Embryonic facial prominence (tissue), 1 donor: Measurements from ENCODE around the gene SGK1.
"Not testable (repeated sequence)": the region's sequence is repeated elsewhere in the genome, so short reads cannot be mapped to it uniquely, and the experiment has no call there.

Experiments used
- DNase-seq: peaks from one replicate; pipeline ENCODE4 v3.0.0-alpha.2; 2016; ENCODE audit errors: extremely low spot score

Gene SGK1

DNA sequence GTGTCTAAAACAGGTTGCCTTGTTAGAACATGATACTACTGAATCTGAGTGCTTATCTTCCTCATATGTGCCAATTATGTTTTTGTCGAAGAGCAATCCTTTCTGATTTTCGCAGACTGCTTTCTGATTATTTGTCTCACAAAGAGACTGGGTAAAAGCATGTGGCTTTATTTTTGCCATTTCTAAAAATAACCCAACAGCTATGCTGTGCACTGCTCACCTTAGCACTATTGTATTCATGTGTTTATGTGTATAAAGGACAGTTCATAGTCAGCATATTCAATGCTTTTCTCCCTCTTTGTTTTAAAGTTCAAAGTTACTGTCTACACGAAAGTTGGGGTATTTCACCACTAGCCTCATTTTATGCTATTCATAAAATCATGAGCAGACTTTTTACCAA lies 127.0 kb downstream of the SGK1 start:
- no peak for DNase-seq

DNA sequence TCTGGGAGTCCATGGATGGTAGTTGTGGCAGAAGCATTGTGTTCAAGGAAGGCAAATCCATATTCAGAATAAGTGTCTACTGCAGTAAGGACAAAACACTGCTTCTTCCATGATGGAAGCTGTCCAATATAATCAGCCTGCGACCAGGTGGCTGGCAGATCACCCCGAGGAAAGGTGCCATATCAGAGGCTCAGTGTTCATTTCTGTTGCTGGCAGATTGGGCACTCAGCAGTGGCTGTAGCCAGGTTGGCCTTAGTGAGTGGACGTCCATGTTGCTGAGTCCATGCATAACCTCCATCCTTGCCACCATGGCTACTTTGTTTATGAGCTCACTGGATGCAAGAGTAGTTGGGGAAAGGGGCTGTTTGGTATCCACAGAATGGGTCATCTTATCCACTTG lies 130.2 kb downstream of the SGK1 start:
- no peak for DNase-seq

DNA sequence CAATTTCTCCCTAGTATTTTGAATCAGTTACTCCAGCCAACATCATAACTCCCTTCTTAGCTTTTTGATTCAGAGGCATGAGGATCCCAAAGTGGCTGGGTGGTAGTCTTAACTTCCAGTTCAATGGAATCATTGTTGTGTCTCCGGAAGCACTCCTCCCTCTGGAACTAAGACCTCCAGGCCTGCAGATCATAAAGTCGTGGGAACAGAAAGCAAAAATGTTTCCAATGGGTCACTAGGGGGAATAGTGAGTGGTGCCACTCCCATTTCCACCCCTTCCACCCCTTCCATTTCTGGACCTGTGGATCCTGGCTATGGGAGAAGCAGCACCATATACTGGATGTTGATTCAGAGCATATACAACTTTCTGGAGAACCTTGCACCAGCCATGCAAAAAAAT lies 130.8 kb downstream of the SGK1 start:
- no peak for DNase-seq

DNA sequence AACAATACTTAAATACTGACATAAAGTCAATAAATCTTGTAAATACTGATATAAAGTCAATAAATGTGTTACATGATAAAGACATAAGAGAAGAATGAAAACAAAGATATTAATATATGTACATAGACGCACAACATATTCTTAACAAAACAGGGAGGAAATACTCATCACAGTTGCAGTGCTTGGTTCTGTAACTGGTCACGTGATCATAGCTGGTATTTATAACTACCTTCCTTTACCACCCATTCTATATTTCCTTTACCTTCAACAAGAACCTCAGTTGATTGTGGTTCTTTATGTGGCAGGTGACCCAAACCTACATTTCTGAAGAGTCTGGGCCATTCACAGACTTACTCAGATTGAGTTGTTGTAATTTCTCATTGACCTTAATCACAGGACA lies 131.6 kb downstream of the SGK1 start:
- no peak for DNase-seq

DNA sequence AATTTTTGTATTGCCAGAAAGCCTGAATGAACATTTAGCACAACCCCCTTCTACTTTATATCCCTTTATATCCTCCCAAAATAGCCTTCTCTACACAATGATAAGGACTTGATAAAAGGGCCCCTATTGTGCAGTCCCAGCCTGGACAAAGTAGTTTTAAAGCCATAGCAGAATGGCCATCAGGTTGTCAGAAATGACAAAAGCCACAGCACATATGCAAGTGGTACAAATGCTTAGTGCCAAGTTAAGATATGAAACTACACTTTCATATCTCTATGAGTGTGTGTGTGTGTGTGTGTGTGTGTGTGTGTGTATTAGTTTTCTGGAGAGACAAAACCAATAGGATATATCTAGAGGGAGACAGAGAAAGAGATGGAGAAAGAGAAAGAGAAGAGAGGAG lies 132.6 kb downstream of the SGK1 start:
- no peak for DNase-seq

DNA sequence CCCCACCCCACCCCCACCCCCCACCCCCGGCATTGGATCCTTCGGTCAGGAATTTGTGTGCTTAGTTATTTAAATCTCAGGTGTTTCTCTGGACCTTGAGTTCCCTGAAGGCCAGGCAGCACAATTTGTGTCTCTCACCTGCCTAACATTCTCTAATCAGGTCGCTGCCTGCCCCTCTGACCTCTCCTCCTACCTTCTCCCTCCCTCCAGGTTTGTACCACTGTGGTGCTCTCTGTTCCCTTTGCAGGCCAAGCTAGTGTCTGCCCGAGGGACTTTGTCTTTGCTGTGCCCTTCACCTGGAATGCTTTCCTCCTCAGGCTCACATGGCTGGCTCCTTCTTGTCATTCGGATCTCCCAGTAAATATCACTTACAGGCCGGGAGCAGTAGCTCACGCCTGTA lies 134.1 kb downstream of the SGK1 start:
- no peak for DNase-seq

DNA sequence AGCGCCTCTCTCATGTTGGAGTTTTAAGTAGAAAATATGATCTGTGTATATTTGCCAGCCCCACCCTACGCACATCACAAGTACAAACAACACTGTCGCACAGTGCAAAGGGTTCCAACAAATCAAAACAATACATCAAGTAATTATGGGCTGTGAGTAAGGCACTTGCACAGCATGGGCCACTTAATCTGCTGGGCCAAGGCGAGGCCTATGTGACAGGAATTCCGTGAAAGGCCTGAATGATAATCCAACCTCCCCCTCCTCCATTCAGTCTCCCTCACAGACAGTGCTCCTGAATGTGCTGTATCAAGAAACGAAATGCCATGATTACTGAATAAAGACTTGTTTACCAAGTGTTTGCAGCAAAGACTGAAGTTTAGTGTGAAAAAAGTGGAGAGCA lies 135.4 kb downstream of the SGK1 start:
- DNase-seq = no peak

DNA sequence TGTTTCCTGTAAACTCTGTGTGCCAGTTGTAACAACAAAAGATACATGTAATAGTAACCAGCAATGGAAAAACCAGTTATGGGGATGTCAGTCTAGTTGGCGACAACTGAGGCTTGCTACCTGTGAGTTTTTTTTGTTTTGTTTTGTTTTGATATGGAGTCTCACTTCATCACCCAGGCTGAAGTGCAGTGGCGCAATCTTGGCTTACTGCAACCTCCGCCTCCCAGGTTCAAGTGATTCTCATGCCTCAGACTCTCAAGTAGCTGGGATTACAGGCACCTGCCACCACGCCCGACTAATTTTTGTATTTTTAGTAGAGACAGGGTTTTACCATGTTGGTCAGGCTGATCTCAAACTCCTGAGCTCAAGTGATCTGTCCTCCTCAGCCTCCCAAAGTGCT lies 136.2 kb downstream of the SGK1 start:
- not testable (repeated sequence) for DNase-seq

DNA sequence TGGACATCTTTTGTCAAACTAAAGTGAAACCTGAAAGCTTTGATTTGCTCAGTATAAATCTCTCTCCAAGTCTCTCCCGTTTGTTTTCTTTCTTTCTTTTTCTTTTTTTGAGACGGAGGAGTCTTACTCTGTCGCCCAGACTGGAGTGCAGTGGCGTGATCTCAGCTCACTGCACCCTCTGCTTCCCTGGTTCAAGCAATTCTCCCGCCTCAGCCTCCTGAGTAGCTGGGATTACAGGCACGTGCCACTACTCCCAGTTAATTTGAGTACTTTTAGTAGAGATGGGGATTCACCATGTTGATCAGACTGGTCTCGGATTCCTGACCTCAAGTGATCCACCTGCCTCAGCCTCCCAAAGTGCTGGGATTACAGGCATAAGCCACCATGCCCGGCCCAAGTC lies 136.7 kb downstream of the SGK1 start:
- DNase-seq = not testable (repeated sequence)

DNA sequence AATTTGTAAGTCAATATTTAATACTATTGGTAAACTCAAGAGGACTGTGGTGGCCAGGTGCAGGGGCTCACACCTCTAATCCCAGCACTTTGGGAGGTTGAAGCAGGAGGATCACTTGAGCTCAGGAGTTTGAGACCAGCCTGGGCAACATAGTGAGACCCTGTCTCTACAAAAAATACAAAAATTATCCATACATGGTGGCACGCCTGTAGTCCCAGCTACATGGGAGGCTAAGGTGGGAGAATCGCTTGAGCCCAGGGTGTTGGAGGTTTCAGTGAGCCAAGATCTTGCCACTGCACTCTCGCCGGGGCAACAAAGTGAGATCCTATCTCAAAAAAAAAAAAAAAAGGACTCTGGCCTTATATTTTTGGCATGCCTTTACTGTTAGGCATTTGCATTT lies 137.4 kb downstream of the SGK1 start:
- DNase-seq = not testable (repeated sequence)

DNA sequence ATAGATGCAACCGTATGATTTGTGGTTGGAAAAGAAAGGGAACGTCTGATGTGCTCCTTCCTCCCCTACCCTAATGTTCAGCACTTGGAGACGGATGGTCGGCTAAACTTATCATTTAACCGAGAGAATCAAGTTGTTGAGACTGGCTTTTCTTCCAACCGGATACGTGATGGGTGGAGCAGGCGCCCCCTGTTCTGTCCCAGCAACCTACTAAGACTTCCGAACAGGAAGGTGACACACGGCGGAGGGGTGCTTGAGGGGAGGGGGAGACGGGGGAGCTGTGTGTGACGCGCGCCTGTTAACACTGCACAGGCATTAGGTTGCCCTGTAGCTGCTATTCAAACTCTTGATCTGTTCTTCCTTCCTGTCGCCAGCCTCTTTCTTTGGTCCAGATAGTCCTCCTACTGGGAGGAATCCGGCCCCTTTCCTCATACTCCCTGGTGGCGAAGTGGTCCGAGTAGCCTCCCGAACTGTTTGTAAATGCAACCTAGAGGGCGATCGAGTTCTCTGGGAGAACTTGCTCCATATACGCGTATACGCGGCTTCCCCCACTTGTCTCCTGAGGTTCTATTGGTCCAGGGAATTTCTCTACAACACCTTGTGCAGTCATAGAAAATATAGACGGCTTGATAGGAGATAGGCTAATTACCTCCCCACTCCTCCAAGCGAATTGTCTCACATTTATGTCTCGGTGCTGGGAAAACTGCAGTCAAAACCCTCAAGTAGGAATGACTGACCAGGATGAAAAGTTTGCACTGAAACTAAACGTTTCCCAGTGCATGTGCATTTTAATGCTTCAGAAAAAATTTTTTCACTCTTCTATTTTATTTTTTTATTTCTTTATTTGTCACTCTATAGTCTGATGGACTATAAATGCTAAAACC lies 139.5 kb downstream of the SGK1 start:
- DNase-seq = peak; percentile 76

DNA sequence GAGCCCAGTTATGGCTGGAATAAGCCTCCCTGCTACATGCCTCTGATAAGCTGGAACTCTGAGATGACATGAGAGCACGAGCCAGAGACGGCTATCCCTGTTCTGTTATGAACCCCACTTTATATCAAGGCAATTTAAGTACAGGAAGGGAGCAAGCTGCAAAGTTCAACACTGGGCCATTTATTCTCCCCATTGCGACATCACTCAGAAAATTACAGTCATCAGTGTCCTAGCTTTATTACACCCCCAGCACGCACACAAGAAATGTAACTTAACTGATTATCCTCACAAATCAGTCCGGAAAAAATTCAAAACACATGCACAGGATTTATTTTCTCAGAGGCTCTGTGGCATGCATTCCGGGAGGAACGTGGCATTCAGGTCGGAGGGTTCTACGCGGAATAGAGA lies 140.2 kb downstream of the SGK1 start:
- no peak for DNase-seq

DNA sequence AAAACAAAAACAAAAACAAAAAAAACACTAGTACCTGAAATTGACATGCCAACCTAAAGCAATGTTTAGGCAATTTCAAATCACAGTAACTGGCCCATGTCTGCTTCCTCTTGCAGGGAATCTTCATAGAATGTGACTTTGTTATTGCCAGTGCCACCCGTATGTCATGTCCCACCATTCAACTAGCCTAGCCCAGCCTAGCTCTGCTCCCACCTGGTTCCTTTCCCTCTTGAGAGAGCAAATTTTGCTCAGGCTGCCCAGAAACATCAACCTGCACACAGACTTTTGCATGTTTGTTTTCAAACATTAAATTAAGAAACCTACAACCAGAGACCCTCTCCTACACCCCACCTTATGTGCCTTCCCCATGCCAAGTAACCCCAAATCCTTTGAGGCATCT lies 140.7 kb downstream of the SGK1 start:
- no peak for DNase-seq

DNA sequence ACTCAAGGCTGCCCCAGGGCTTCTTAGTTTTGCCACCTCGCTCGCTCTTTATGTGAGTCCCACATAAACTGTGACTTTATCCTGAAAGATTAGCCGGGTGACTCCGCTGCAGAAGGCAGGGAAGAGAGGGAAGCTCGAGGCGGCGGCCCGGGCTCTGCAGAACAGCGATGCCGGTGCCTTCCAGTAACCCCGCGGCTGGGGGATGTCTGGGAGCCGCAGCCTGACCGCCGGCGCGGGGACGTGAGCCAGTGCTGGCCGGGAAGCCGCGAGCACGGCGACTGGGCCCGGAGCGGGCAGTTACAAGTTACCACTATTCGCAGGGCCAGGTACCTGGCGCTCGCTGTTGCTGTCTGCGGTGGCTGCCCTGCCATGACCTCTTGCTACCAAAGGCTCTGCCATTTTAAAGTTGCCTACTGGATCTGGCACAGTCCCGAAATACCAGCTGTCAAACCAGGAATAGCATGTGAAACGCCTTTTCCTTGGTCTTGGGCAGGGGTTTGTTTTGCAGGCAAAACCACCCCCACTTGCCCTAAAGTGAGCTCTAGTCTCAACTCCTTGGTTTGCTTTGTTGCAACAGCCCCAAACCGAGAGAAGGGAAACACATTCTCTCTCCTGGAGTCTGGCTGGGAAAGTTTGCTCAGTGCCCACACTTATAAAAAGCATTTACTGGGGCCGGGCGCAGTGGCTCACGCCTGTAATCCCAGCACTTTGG lies 141.5 kb downstream of the SGK1 start:
- DNase-seq = no peak

DNA sequence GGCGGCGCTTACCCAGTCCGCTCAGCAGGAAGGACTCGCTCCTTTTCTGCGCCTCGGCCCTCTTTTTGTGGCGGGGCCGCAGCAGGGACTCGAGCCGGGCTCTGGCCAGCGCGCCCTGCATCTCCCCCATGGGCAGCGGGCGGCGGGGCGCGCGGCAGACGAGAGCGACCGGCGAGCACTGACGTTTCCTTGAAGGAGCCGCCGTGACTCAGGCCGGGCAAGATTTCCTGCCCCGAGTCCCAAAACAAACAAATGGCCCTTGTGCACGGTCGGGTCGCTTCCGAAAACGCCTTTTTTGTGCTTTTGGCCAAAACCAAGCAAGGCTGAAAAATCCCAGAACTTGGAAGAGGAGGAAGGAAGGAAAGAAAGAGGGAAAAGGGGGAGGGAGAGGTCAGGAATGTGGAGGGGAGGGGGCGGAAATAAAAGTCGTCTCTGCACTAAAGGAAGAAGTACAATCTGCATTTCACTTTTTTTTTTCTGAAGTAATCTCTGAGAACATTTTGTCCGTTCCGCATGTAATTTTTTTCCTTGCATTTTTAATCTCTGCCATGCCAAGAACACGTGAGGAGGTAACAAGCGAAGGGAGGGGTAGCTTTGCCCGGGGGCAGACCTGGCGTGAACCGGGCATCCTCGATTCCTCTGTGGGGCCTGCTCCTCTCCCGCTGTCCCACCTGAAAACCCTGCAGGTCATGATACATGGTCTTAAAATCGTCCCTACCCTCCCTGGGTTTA lies 142.2 kb downstream of the SGK1 start:
- DNase-seq = no peak

DNA sequence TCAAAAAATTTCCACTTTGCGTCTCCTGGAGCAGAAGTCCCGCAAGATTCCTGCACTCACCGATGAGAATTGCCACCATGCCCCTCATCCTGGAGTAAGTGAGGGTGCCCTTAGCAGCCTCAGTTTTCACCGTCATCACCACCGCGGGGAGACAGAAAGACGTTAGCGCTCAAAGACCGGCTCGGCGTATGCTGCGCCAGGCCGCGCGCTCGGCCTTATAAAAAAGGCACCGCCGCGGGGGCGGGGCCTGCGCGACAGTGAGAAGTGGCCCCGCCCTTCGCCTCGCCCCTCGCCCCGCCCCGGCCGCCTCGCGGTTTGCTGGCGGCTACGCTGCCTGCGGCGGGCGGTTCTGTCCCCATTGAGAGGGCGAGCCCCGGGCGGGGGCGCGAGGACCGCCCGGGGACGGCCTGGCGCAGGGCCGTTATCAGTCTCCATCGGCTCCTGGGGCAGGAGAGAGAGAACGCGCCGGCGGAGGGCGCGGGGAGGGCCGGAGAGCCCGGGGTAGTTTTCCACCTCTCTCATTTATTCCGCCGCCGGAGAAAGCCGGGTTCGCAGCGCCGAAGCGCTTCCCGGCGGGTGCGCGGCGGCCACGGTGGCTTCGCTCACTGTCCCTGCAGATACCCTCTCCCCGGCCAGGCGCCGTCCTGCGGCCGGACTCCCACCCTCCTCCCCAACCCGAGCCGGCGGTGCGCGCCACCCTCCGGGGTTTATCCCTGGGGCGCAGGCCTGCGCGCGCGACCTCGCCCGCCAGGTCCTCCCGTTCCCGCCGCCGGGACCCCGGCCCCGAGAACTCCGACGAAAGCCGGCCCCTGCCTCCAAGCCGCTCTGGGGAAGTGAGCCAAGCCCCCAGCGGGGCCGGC lies 143.0 kb downstream of the SGK1 start:
- DNase-seq = peak; percentile 72

DNA sequence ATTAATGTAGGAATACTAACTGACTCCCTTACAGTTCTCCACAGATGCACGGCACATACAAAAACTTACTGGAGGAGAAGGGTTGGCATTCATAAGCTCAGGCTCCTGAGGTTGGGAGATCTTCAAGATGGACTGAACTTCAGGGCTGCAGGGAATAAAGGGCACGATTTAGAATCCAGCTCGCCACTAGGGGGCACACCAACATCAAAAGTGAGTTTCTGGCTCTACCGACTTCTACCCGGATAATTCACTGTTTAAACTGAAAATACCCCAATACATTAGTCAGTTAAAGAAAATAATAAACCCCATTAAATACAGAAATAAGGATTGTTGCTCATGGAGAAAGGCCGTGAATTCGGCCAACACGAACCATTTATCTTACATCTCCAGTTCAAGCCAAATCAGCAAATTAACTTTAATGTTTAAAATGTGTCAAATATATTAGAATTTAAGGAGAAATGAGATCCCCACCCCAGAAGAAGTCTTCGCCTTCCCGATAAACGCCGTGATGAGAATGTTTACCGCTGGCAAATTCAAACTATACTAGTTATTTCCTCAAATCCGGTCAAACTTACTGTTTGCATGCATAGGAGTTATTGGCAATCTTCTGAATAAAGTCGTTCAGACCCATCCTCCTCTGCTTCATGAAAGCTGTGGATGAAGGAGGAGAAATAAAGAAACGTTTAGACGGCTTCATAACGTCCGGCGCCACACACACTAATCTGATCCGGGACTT lies 143.8 kb downstream of the SGK1 start:
- DNase-seq = peak; percentile 89

DNA sequence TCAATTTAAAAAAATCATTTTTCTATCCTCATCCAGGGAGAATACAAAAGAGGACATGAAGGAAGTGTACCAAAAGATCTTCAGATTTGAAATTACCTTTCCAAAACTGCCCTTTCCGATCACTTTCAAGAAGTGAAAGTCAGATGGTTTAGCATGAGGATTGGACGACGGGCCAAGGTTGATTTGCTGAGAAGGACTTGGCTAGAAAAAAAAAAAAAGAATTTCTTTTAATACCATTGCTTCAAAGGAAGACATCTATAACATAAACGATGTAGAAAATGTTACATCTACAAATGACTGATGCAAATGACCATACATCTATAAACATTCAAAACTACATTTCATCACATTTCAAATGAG lies 144.6 kb downstream of the SGK1 start:
- DNase-seq = no peak

DNA sequence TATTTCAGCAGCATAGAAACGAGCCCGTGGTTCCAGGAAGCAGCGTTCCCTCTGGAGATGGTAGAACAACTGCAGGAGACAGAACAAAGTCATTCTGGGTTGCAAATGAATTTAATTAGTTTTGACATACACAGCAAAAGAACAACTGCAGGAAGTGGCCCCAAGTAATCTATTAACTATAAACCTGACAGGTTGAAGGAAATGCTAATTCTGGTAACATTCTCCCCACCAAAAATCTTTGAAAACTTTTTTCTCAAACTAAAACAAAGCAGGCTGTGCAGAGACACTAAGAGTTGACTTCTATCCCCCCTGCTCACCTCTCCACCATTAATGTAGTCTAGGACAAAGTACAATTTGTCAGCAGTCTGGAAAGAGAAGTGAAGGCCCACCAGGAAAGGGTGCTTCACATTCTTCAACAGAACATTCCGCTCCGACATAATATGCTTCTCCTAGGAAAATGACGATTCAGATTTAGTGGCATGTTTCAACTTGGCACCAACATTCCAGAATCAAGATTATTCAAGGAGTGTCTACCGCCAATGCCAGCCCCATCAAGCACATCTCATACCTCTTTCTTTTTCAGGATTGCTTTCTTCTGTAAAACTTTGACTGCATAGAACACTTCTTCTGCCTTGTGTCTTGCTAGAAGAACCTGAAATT lies 145.1 kb downstream of the SGK1 start:
- no peak for DNase-seq

DNA sequence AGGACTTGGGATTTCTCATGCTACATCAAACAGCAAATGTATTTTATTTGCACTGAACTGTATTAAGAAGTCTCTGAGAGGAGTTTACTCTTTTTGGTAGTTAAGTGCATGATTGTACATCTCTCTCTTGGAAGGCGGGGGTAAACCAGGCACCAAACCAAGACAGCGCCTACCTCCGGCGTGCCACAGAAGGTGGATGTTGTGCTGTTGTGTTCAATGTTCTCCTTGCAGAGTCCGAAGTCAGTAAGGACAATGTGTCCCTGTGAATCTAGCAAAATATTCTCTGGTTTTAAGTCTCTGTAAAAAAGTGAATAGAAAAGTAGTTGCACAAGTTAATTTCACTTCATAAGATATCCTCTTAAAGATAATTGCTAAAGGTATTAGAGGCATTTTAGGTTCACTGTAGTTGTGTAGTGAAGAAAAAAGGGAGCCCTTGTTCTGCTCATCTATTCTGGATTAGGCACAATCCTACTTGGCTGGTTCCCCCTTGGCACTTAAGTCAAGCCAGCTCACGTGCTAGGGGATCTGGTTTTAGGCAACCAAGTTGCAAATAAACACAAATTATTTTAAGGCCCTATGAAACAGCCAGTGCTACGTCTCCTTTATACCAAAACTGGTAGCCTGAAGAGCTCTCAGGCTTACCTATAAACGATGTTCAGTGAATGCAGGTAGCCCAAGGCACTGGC lies 145.7 kb downstream of the SGK1 start:
- DNase-seq = no peak
